GM12878 (cell line): ENCODE data around the gene WNT9A.

Experiments
- CTCF ChIP-seq, 3 experiments: IDR thresholded peaks in 2 of 3; conservative IDR thresholded peaks in 1 of 3; 2 replicates each; pipeline ENCODE4 v1.5.1; 2011; ENCODE audit warnings: low read depth in 3 of 3, low read length in 3 of 3, mild to moderate bottlenecking in 3 of 3, control low read depth in 2 of 3, moderate library complexity in 2 of 3, inconsistent platforms in 1 of 3, mixed read lengths in 1 of 3; ENCODE audit not compliant: control insufficient read depth in 2 of 3, insufficient read depth in 1 of 3; ENCODE audit errors: extremely low read depth in 1 of 3
- MYC ChIP-seq: IDR thresholded peaks from 2 replicates; pipeline ENCODE4 v1.6.1; 2011; ENCODE audit warnings: mild to moderate bottlenecking, low read length, moderate library complexity, inconsistent platforms; ENCODE audit not compliant: insufficient read depth, insufficient replicate concordance, insufficient read length, severe bottlenecking
- POLR2A ChIP-seq: IDR thresholded peaks from 2 replicates; pipeline ENCODE4 v1.6.1; 2011; ENCODE audit warnings: low read depth, mild to moderate bottlenecking, low read length
- POU2F2 ChIP-seq: IDR thresholded peaks from 3 replicates; pipeline ENCODE4 v1.6.1; 2011; ENCODE audit warnings: low read depth, mild to moderate bottlenecking, low read length, borderline replicate concordance
- RFX5 ChIP-seq: IDR thresholded peaks from 2 replicates; pipeline ENCODE4 v1.6.1; 2011; ENCODE audit warnings: low read depth, low read length, improper control_type of control experiment
- SP1 ChIP-seq: IDR thresholded peaks from one replicate; pipeline ENCODE4 v1.6.1; 2011; ENCODE audit warnings: low read depth, low read length
- YY1 ChIP-seq: IDR thresholded peaks from 2 replicates; pipeline ENCODE4 v1.6.1; 2011; ENCODE audit warnings: low read depth, mild to moderate bottlenecking, low read length

GRCh38 chr1:227950735-227951346 lies 3.1 kb upstream of the WNT9A start:
- TF ChIP-seq CTCF (IDR thresholded peaks at IDR 0.05 in 2 of 3, conservative IDR thresholded peaks at IDR 0.05 in 1 of 3; ENCODE audit: control insufficient read depth in 2 of 3, extremely low read depth in 1 of 3, insufficient read depth in 1 of 3, low read depth in 3 of 3, low read length in 3 of 3) (no peak), POLR2A (no peak), YY1 (no peak), RFX5 (no peak), SP1 (no peak), POU2F2 (no peak), MYC (no peak)
